ENCODE data around the gene FUT3.
"Not testable (repeated sequence)": the region's sequence is repeated elsewhere in the genome, so short reads cannot be mapped to it uniquely, and the experiment has no call there.

Gene FUT3

DNA sequence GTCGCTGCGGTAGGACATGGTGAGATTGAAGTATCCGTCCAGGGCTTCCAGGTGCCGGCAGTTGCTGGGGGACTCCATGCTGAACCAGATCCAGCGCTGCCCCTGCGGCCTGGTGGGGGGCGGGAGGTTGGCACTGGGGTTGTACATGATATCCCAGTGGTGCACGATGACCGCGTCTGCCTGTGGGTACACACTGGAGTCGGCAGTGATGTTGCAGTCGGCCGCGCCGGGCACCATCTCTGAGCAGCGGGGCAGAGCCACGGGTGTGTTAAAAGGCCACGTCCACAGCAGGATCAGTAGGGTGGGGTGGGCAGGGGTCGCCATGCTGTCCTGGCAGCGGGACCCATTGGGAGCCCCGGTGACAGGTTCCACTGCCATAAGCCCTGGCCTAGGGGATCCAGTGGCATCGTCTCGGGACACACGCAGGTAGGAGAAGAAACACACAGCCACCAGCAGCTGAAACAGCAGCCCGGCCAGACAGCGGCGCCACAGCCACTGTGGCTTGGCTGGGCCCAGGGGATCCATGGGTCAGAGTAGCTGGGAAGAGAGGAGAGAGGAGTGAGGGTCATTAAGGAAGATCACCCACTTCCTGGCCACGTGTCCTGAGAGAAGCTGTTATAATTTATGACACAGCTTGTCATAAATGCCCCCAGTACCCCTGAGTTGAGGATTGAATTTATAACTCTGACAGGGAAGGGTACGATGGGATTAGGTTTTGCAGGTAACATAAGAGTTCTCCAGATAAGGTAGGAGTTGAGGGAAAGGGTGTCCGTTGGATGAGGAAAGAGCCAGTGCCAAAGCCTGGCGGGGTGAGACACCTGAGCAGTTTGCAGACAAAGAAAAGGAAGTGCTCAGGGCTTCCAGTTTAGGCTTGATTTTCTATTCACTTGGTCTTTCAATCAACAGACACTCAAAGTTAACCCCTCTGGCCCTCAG is 16.2 kb upstream of the FUT3 start:
- DNase-seq (ENCODE audit: insufficient read length, low spot score) (peak; percentile 11), FAIRE-seq (no peak)
- TF ChIP-seq, protein P1, sequence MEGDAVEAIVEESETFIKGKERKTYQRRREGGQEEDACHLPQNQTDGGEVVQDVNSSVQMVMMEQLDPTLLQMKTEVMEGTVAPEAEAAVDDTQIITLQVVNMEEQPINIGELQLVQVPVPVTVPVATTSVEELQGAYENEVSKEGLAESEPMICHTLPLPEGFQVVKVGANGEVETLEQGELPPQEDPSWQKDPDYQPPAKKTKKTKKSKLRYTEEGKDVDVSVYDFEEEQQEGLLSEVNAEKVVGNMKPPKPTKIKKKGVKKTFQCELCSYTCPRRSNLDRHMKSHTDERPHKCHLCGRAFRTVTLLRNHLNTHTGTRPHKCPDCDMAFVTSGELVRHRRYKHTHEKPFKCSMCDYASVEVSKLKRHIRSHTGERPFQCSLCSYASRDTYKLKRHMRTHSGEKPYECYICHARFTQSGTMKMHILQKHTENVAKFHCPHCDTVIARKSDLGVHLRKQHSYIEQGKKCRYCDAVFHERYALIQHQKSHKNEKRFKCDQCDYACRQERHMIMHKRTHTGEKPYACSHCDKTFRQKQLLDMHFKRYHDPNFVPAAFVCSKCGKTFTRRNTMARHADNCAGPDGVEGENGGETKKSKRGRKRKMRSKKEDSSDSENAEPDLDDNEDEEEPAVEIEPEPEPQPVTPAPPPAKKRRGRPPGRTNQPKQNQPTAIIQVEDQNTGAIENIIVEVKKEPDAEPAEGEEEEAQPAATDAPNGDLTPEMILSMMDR (IDR thresholded peaks at IDR 0.05; ENCODE audit: insufficient read depth, missing control alignments), result no peak

DNA sequence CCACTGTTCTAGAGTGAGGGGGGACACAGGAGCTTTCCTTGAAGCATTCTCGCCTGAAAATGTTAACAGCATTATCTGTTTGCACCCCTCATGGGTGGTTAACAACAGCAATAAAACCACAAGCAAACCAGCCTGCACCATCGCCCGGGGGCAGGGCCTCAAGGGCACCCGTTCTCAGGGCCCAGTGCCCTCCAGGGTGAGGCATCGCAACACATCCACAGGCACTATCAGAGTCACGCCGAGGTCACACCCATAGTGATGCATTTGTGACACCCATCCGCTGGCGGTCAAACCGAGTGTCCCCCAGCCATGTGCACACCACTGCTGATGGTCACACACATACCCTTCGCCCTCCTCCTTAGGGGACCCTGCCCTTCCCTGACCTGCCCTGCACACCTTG is 14.5 kb upstream of the FUT3 start:
- TF ChIP-seq, protein P1 (IDR thresholded peaks at IDR 0.05; ENCODE audit: insufficient read depth, missing control alignments), result no peak
- FAIRE-seq (no peak), DNase-seq (ENCODE audit: insufficient read length, low spot score) (no peak)

DNA sequence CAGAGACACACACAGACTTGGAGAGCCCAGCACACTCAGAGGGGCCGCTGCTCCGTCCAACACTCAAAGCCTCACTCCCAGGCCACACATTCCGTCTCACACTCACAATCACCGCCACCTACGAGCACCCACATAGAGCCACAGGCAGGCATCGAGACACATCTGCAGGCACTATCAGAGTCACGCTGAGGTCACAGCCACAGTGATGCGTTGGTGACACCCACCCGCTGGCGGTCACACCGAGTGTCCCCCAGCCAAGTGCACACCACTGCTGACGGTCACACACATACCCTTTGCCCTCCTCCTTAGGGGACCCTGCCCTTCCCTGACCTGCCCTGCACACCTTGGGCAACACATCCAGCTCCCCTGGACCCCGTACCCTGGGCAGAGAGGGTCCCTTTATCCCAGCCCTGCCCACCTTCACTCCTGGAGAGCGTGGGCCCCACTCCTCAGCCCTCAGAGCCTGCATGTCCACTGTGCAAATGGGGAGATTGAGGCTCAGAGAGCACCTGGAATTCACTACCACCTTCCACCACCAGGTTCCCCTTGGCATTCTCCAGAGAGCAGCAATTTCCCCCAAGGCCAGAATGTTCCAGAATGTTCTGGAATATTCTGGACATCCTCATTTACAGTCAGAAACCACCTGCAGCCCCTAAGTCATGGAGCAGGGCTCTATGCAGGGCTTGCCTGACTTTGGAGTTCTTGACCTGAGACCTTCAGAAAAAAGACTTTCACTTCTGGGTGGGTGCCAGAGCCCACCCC is 13.7 kb upstream of the FUT3 start:
- TF ChIP-seq, protein P1 (IDR thresholded peaks at IDR 0.05; ENCODE audit: insufficient read depth, missing control alignments), result no peak
- DNase-seq (ENCODE audit: insufficient read length, low spot score) (peak; percentile 16), FAIRE-seq (no peak)

DNA sequence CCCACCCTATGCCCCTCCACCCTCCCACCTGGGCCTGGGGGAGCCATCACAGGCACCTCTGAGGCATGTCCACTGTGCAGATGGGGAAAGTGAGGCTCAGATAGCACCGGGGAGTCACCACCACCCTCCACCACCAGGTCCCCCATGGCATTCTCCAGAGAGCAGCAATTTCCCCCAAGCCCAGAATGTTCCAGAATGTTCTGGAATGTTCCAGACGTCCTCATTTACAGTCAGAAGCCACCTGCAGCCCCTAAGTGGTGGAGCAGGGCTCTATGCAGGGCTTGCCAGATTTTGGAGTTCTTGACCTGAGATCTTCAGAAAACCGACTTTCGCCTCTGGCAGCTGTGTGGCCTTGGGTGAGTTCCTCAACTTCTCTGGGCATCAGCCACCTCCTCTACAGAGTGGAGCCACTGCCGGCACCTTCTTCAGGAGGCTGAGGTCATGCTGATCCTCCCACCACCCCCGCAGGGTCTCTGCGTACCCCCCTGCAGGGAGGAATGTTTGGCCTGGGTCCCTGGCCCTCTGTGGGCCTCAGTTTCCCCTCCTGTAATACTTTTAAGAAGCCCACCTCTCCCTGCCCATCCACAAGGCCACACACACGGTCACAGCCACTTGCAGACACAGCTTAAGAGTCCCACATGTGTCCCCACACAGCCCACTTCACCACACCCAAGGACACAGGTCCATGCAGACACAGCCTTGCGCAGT is 12.9 kb upstream of the FUT3 start:
- no peak for FAIRE-seq
- DNase-seq (ENCODE audit: insufficient read length, low spot score), result no peak
- TF ChIP-seq, protein P1 (IDR thresholded peaks at IDR 0.05; ENCODE audit: insufficient read depth, missing control alignments), result no peak

DNA sequence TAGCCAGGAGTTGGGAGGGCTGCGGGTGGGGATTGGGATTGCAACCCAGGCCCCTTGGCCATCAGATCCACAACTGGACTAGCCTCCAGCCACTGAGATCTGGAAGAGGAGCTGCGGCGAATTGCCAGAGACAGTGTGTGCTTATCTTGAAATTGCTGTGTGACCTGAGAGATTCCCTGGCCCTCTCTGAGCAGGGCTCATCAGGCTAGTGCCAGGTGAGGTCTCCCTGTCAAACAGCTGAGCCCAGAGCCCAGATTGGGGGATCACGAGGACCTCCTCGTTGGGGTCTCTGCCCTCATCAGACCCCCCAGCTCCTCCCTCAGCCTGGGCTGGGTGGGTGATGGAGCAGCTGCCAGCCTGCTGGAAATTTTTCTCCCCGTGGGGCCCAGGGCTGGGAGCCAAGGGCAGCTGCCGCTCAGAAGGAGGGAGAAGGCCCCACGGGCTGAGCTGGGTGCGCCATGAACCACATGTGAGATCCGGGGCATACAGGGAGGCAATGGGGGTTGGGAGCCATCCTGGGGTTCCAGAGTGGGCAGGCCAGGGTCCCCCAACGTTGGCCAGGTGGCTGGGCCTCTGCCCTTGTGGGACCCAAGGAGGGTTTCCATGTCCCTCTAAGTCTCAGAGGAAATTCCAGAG is 11.9 kb upstream of the FUT3 start:
- DNase-seq (ENCODE audit: insufficient read length, low spot score) (peak; percentile 12), FAIRE-seq (no peak)
- TF ChIP-seq, protein P1 (IDR thresholded peaks at IDR 0.05; ENCODE audit: insufficient read depth, missing control alignments), result no peak

DNA sequence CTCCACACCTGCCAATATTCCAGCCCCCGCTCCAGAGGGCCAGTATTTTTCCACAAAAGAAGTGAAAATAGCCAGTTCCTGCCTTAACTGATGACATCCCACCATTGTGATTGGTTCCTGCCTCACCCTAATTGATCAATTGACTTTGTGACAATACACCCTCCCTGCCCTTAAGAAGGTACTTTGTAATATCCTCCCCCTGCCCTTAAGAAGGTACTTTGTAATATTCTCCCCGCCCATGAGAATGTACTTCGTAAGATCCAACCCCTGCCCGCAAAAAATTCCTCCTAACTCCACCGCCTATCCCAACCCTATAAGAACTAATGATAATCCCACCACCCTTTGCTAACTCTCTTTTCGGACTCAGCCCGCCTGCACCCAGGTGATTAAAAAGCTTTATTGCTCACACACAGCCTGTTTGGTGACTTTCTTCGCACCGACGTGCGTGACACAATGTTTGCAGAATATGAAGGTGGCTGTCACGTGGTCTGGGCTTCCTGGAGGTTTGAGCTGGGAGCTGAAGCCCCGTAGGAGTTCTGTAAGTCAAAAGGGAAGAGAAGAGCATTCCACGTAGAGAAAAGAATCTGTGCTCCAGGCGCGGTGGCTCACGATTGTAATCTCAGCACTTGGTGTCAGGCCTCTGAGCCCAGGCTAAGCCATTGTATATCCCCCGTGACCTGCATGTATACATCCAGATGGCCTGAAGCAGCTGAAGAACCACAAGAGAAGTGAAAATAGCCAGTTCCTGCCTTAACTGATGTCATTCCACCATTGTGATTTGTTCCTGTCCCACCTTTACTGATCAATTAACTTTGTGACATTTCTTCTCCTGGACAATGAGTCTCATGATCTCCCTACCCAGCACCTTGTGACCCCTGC is 6.2 kb upstream of the FUT3 start:
- TF ChIP-seq, protein P1 (IDR thresholded peaks at IDR 0.05; ENCODE audit: insufficient read depth, missing control alignments), result no peak
- DNase-seq (ENCODE audit: insufficient read length, low spot score) (peak; percentile 7), FAIRE-seq (no peak)

DNA sequence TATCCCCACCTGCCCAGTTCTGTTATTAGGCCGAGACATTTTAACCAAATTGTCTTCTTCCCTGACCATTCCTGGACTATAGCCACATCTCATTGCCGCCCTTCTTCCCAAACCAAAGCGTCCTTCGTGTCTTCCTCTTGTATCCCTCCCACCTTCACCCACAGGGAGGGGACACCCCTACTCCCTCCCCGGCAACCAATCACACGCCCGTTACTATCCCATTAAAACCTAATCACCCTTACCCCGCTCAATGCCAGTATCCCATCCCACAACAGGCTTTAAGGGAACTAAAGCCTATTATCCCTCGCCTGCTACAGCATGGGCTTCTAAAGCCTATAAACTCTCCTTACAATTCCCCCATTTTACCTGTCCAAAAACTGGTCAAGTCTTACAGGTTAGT is 3.9 kb upstream of the FUT3 start:
- FAIRE-seq, result not testable (repeated sequence)
- peak; percentile 27 for DNase-seq (ENCODE audit: insufficient read length, low spot score)

DNA sequence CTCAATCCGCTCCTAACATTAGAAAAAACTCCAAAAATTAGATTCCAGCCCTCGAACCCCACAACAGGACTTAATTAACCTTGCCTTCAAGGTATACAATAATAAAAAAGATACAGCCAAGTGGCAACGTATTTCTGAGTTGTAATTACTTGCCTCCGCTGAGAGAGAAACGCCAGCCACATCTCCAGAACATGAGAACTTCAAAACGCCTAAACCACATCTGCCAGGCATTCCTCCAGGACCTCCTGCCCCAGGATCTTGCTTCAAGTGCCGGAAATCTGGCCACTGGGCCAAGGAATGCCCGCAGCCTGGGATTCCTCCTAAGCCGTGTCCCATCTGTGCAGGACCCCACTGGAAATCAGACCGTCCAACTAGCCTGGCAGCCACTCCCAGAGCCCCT is 2.9 kb upstream of the FUT3 start:
- not testable (repeated sequence) for DNase-seq (ENCODE audit: insufficient read length, low spot score)

More for the DNA sequence above, 2.9 kb upstream of the FUT3 start:
- not testable (repeated sequence) for FAIRE-seq

All from D721Med (cell line).